Gastroesophageal sphincter (tissue), 3 donors: ENCODE results near the gene SH3RF3.

Source experiments
- POLR2A ChIP-seq, 2 donors: fragments of 450-650 bp; IDR thresholded peaks; one replicate each; pipeline ENCODE4 v1.6.1; 2017; ENCODE audit warnings: antibody characterized with exemption in 2 of 2, mild to moderate bottlenecking in 2 of 2, moderate library complexity in 1 of 2
- POLR2AphosphoS5 ChIP-seq: sonication (generic); formaldehyde crosslinking; IDR thresholded peaks from one replicate; pipeline ENCODE4 v1.6.1; 2017; ENCODE audit warnings: antibody characterized with exemption
- TF ChIP-seq, protein P1 (sequence below), 4 experiments: fragments of 200-600 bp in 2 of 4; fragments of 450-650 bp in 2 of 4; sonication (generic) in 1 of 4; IDR thresholded peaks; one replicate each; pipeline ENCODE4 v1.5.1; 2017 to 2019; ENCODE audit warnings: antibody characterized with exemption in 4 of 4, mild to moderate bottlenecking in 2 of 4, moderate library complexity in 2 of 4

DNA sequence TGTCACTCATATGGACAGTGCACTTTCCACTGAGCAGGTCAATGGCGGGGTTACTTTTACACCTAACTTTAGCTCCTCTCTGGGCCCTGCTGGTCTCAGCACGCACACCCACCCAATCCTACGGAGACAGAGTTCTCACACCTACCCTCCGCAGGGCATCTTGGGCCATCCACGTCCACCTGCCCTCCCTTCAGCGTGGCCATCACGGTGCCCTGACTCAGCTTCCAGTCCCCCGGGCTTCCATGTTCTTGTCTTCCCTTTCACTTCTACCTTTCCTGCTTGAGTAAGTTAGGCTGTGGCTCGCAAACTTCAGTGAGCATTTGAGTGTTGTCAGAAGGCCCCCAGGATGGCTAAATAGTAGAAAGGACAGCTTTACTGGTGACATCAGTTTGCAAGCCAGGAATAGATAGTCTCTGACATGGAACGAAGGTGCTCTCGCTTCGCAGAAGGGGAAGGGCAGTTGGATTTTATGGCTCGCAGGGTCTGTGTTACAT, 252.4 kb downstream of the SH3RF3 start:
- TF ChIP-seq, protein P1, sequence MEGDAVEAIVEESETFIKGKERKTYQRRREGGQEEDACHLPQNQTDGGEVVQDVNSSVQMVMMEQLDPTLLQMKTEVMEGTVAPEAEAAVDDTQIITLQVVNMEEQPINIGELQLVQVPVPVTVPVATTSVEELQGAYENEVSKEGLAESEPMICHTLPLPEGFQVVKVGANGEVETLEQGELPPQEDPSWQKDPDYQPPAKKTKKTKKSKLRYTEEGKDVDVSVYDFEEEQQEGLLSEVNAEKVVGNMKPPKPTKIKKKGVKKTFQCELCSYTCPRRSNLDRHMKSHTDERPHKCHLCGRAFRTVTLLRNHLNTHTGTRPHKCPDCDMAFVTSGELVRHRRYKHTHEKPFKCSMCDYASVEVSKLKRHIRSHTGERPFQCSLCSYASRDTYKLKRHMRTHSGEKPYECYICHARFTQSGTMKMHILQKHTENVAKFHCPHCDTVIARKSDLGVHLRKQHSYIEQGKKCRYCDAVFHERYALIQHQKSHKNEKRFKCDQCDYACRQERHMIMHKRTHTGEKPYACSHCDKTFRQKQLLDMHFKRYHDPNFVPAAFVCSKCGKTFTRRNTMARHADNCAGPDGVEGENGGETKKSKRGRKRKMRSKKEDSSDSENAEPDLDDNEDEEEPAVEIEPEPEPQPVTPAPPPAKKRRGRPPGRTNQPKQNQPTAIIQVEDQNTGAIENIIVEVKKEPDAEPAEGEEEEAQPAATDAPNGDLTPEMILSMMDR (IDR thresholded peaks at IDR 0.05), result no peak
- TF ChIP-seq POLR2A (IDR thresholded peaks at IDR 0.05), result no peak
- no peak for TF ChIP-seq POLR2AphosphoS5
